Forelimb muscle (tissue), 1 donor: ENCODE data around the gene P4HA2. TPM values are rescaled to one million over a fixed set of nuclear protein-coding genes. Genes with fewer than 3 reads are reported as not detected.

Experiments used
- DNase-seq: peaks from one replicate; pipeline ENCODE4 v3.0.0-alpha.2; 2013; ENCODE audit warnings: low read depth
- polyA plus RNA-seq: library from polyadenylated mRNA; unstranded; fragments of 120-200 nt; gene quantifications from one replicate; pipeline ENCODE4 v1.2.1, GENCODE V29; 2013; ENCODE audit not compliant: insufficient read length

P4HA2 gene
- polyA plus RNA-seq, 1 donor = 57.8 TPM

DNA sequence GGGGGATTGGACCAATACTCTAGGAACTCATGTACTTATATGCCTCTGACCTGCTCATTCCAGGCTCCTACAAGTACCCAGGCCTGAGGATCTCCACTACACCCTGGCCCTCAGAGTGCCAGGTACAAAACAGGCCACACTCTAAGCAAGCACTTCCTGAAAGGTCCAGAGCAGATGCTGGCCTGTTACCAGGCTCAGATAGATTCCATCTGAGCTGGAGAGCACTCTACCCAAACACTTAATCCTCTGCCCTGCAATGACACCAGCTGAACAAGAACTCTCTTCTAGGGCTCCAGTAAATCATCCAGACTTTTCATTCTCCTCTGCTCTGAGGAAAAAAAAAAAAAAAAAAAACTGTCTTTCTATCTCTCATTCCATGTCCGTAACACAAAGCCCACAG lies 2.9 kb downstream of the P4HA2 start:
- DNase-seq = no peak

- no peak for DNase-seq
Observed at GRCh38 chr5:132223861-132224260, 3.8 kb downstream of the P4HA2 start.

DNA sequence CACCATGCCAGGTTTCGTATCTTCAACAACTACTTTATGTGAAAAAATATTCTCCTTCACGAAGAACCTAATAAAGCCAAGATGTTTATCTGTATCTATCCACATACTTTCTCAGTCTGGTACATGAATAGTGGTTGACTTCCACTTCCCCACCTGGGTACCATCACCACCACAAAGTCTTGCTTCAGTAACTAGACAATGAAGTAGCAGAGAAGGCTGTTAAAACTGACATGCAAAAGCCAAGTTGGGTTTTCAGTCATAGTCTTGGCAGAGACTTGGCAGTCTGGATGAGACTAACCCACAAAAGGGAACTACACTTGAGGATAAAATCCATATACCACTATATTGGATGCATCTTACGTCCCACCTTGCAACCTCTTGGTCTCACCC lies 5.0 kb downstream of the P4HA2 start:
- no peak for DNase-seq

GRCh38 chr5:132221781-132222648 lies 5.6 kb downstream of the P4HA2 start:
- DNase-seq = peak; percentile 90

GRCh38 chr5:132220491-132220890 lies 7.2 kb downstream of the P4HA2 start:
- DNase-seq = no peak

GRCh38 chr5:132219981-132220380 lies 7.7 kb downstream of the P4HA2 start:
- no peak for DNase-seq

GRCh38 chr5:132219289-132219970 lies 8.2 kb downstream of the P4HA2 start:
- no peak for DNase-seq

GRCh38 chr5:132218321-132218720 lies 9.3 kb downstream of the P4HA2 start:
- DNase-seq = no peak

GRCh38 chr5:132215329-132215728 lies 12.3 kb downstream of the P4HA2 start:
- DNase-seq = peak; percentile 71

- no peak for DNase-seq
Observed at GRCh38 chr5:132214491-132214890, 13.2 kb downstream of the P4HA2 start.

DNA sequence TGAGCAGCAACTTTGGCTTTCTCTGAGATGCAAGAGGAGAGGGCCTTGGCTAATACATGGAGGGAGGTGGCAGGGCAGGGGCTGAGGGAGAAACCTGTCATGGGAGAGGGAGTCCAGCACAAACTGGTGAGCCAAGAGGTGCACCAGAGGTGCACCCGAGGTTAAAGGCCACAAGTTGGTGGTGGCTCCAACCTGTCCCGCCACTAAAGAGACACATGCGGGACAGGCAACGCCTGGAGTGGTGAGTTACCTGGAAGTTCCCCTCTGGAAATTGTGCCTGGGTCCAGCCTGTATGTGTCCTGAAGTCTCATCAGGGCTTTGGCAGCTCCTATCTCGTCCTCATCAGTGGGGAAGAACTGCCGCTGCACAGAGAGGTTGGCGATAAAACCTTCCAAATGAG lies 14.0 kb downstream of the P4HA2 start:
- no peak for DNase-seq

GRCh38 chr5:132211787-132212186 lies 15.9 kb downstream of the P4HA2 start:
- DNase-seq = no peak

GRCh38 chr5:132210944-132211343 lies 16.7 kb downstream of the P4HA2 start:
- DNase-seq = no peak

DNA sequence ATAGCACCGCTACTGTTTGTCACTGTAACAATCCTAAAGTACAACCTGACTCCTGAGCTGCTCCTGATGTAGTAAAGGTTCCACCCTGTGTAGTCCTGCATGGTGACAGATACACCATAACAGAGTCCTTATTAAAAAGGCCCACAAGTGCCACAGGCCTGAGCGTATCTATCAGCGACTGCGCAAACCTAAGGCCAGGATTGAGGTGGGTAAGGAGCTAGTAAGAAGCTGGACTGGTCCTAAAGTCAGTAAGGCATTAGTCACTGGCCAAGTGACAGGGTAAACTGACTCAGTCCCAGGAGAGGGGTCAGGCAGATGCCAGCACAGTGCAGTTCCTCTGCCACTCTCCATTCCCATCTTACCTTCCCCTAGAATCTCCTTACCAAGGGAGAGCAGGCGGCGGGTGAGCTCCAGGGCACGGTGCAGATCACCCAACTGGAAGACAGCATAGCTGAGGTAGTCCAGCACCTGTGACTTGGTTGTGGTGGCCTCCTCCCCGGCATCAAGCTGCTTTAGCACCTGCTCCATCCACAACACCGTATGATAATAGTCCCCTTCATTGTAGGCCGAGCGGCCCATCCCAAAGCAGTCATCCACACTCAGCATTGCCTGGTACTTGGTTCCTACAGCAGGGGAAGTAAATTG lies 17.6 kb downstream of the P4HA2 start:
- DNase-seq = no peak

DNA sequence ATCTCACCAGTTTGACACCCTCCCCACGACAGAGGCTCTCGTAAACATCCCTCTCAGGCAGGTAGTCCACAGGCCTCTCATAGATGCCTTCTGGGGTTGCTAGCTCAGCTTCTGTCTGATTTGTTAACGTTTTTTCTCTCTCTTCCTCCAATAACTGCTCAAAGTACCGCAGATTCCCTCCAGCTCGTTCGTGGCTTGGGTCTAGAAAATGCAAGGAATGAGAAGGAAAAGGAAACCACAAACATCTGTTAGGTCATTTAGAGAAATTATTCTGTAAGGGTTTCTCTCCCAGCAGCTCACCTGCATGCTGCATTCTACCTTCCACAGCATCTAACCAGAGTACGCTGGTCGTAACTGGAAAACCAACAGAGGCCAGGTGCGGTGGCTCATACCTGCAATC lies 18.5 kb downstream of the P4HA2 start:
- DNase-seq = no peak

DNA sequence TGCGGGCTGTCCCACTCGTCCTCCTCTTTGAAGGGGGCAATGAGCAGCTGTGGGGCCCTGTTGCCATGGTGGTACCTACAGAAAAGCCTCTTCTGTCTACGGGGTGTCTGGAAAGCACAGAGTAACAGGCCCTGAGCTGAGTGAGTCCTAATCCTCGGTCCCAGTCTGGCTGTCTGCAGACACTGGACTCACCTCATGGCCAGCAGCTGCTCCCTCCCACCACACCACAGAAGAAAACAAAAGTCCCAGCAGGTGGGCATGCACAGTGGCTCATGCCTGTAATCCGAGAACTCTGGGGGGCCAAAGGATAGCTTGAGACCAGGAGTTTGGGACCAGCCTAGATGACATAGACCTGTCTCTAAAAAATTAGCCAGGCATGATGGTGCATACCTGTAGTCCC lies 19.9 kb downstream of the P4HA2 start:
- no peak for DNase-seq

- no peak for DNase-seq
Observed at GRCh38 chr5:132206782-132207181, 20.9 kb downstream of the P4HA2 start.

DNA sequence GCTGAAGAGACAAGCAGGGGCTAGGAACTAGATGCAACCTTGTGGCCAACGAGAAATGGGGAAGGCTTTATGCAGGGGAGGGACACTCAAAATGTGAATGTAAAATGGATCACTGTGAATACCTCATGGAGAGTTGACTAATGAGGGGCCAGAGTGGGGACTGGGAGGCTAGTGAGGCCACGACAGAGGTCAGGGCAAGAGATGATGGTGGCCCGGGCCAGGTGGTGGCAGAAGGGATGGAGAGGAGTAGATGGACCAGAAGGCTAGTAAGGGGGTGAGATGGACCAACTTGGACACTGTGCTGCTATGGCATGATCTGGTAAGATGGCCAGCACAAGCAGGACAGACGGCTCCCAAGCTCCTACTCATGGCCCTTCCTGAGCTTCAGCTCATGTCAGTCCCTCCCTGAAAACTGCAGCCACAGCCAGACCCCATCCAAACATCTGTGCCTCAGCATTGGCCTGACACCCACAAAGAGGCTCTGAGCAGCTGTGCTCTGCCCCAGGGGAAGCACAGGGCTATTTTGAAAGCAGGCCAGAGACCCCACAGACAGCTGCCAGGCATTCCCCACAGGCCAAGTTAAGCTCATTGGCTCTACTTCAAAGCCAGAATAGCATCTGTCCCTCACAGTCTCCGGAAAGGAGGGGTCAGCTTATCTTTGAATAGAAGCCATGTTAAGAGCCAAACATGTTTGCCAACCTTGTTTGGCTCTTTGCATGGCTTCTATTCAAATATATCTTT lies 22.1 kb downstream of the P4HA2 start:
- no peak for DNase-seq

GRCh38 chr5:132204371-132205135 lies 23.1 kb downstream of the P4HA2 start:
- DNase-seq = no peak

- DNase-seq = no peak
Observed at GRCh38 chr5:132203916-132204315, 23.7 kb downstream of the P4HA2 start.

- DNase-seq = no peak
Observed at GRCh38 chr5:132203464-132203818, 24.2 kb downstream of the P4HA2 start.
